Measurements from ENCODE around the gene ING5. TPM values are rescaled to one million over a fixed set of nuclear protein-coding genes. Genes with fewer than 3 reads are reported as not detected.

ING5 gene
- total RNA-seq, 6 donors from 2014 or later: 20.2 to 181 (median 41.5) TPM

DNA sequence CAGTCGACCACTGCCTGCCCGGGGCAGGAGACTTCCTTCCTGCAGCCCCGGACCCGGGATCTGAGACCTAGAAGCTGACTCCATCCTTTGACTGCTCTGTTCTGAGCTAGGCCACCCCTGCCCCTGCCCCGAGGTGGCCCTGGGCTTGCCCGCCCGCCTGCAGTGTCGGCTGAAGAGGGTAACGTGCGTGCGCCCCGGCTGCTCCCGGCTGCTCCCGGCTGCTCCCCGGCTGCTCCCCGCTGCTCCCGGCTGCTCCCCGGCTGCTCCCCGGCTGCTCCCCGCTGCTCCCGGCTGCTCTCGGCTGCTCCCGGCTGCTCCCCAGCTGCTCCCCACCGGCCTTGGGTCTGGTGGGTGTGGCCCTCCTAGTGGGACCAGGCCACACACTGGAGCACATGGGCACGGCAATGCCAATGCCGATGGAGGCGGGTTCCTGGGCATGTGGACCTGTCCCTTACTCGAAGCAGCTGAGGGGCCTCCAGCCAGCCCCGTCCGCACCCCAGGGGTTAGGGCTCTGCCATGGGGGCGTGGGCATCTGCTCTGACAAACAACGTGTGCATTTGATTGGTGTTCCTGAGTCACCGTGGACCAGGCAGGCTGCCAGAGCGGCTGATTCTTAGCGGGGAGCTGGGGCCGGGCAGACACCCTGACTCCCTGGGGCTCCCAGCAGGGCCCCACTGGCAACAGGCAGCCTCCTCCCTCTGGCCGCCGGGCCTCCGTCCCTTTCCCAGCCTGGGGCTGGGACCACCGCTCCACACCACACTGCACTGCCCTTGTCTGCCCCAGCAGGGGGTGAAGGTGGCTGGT is 72.8 kb downstream of the ING5 start:
- DNase-seq (peak in 1 of 2 donors; percentile 84), ATAC-seq (ENCODE audit: low FRiP score in 2 of 2) (no peak)
- no peak for TF ChIP-seq EP300 (IDR thresholded peaks at IDR 0.05)
- TF ChIP-seq, protein P1, sequence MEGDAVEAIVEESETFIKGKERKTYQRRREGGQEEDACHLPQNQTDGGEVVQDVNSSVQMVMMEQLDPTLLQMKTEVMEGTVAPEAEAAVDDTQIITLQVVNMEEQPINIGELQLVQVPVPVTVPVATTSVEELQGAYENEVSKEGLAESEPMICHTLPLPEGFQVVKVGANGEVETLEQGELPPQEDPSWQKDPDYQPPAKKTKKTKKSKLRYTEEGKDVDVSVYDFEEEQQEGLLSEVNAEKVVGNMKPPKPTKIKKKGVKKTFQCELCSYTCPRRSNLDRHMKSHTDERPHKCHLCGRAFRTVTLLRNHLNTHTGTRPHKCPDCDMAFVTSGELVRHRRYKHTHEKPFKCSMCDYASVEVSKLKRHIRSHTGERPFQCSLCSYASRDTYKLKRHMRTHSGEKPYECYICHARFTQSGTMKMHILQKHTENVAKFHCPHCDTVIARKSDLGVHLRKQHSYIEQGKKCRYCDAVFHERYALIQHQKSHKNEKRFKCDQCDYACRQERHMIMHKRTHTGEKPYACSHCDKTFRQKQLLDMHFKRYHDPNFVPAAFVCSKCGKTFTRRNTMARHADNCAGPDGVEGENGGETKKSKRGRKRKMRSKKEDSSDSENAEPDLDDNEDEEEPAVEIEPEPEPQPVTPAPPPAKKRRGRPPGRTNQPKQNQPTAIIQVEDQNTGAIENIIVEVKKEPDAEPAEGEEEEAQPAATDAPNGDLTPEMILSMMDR (IDR thresholded peaks at IDR 0.05): no peak
- TF ChIP-seq POLR2A (IDR thresholded peaks at IDR 0.05): no peak
- no peak for TF ChIP-seq POLR2AphosphoS5 (IDR thresholded peaks at IDR 0.05)
- Histone ChIP-seq H3K9me3 (no peaks in the 10 kb centered on the region), H3K27ac (no peak overlapping the region), H3K4me1 (peaks cover 7 to 14% (median 9%) of the 10 kb centered on the region in 4 donors), H3K27me3 (peaks cover 0 to 2% (median 0%) of the 10 kb centered on the region in 4 donors), H3K36me3 (no peaks in the 10 kb centered on the region), H3K4me3 (no peak overlapping the region)
- 52 to 66% methylated on average over 5 to 35 of the region's 40 CpGs for WGBS, 2 donors

DNA sequence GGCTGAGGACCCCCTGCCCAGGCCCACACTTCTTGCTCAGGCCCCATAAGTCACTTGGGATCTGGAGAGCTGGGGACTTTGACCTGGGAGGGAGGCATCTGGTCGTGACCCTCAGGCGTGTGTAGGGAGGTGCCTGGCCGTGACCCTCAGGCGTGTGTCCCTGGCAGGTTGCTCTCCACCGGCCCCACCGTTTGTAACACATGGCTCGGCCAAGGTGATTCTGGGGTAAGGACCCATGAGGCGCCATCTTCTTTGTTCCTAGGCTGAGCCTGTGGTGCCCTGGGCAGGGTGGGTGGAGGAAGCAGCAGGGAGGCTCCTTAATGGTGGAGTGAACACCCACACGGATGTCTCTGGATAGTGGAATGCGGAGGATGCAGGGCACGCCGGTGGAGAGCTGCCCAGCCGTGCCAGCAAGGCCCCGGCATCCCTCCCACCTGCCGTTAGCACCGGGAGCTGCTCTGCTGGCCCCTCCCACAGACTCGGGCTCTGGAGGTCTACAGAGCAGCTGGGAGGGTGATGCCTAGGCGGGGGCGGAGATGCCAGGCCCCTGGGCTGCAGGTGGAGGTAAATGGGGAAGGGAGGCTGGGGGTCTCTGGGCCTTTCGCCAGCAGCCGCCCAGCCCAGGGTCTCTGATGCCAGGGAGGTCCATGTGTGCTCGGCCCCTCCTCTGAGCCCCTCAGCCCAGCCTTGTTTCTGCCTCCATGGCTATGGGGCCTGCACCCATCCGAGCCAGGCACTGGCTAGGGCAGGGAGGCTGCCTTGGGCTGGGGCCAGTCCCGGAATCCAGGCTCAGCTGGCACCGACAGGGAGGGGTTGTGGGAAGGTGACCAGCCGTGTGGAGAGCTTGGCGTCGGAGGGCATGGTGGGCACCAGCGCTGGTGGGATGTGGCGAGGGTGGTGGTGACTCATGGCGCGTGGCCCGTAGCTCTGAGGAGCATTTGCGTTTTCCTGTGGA is 73.7 kb downstream of the ING5 start:
- Histone ChIP-seq H3K27me3 (peaks cover 0 to 2% (median 0%) of the 10 kb centered on the region in 4 donors), H3K9me3 (peaks cover 0 to under 1% (median 0%) of the 10 kb centered on the region in 4 donors), H3K36me3 (no peaks in the 10 kb centered on the region), H3K27ac (no peak overlapping the region), H3K4me1 (peaks cover 7 to 14% (median 9%) of the 10 kb centered on the region in 4 donors), H3K4me3 (no peak overlapping the region)
- TF ChIP-seq POLR2A (IDR thresholded peaks at IDR 0.05) (no peak), EP300 (IDR thresholded peaks at IDR 0.05) (no peak), POLR2AphosphoS5 (IDR thresholded peaks at IDR 0.05) (no peak)
- TF ChIP-seq, protein P1 (IDR thresholded peaks at IDR 0.05): no peak
- 76 to 81% methylated on average over 21 to 34 of the region's 34 CpGs for WGBS, 2 donors
- ATAC-seq (ENCODE audit: low FRiP score in 2 of 2) (no peak), DNase-seq (peak; percentile 15 to 61)

DNA sequence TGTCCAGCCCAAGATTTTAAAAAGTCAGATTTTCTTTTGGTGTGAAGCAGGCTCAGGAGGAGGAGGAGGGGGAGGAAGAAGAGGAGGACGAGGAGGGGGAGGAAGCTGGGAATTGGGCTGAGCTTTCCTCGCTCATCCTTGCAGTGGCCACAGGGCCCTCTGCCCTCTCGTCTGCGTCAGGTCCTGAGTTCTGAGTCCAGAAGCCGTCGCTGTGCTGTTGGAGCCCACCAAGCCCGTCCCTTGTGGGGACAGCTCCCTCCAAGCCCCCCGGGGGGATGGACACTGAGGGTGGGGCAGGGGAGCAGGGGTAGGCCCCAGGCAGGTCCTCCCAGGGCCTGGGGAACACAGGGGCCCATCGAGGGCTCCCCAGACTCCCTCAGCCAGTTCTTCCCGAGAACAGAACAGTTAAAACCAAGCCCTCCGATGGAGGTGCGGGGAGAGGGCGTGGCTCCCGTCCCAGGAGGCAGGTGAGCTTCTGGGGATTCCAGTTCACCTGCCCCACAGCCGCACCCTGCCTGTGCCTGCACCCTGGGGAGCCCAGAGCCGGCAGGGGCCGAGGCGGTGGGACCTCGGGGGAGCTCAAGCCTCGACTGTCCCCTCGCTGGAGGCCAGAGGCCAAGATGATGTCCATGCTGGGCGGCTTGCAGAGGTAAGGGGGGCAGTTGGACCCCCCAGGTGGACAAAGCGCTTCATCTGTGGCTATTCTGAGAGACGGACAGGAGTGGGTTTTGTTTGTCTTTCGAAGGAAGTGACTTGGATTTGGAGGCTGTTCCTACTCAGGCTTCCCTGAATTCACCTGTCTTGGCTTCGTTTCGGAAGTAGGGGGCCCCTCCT is 74.7 kb downstream of the ING5 start, which contains the start of gene GAL3ST2:
TSS of gene GAL3ST2 (plus strand) at position 487 of the 834 bp plus-strand sequence. CDS start at position 621, 134 bp downstream.
- 77 to 82% methylated on average over 14 to 27 of the region's 27 CpGs for WGBS, 2 donors
- peak in 1 of 2 donors; percentile 13 for ATAC-seq (ENCODE audit: low FRiP score in 2 of 2)

More for the DNA sequence above, 74.7 kb downstream of the ING5 start, which contains the start of gene GAL3ST2:
- Histone ChIP-seq H3K27me3 (peaks cover 0 to 2% (median 0%) of the 10 kb centered on the region in 4 donors), H3K4me3 (no peak within 1 kb of the TSS), H3K4me1 (peaks cover 3 to 6% (median 4%) of the 10 kb centered on the region in 4 donors), H3K27ac (no peak within 1 kb of the TSS), H3K9me3 (peaks cover 0 to 6% (median 2%) of the 10 kb centered on the region in 4 donors), H3K36me3 (no peaks in the 10 kb centered on the region)
- DNase-seq: peak in 1 of 2 donors; percentile 79
- TF ChIP-seq POLR2AphosphoS5 (IDR thresholded peaks at IDR 0.05) (no peak), EP300 (IDR thresholded peaks at IDR 0.05) (no peak), POLR2A (IDR thresholded peaks at IDR 0.05) (no peak)
- TF ChIP-seq, protein P1 (IDR thresholded peaks at IDR 0.05): no peak
